Muscle of leg (tissue), 11 donors: ENCODE measurements around the gene DIP2B. TPM values are rescaled to one million over a fixed set of nuclear protein-coding genes. Genes with fewer than 3 reads are reported as not detected.
A peak's percentile ranks its signal among the peaks of the same experiment; 100 is the strongest.

Experiments used
- DNase-seq: peaks from one replicate; pipeline ENCODE4 v3.0.0; 2013
- H3K27ac ChIP-seq: one replicate; pipeline ENCODE4 v1.5.1; 2013; ENCODE audit warnings: mild to moderate bottlenecking, low read length, control low read depth
- H3K27me3 ChIP-seq: one replicate; pipeline ENCODE4 v1.6.1; 2013; ENCODE audit warnings: low read length; ENCODE audit not compliant: control insufficient read depth, insufficient read depth
- H3K36me3 ChIP-seq: one replicate; pipeline ENCODE4 v1.6.1; 2013; ENCODE audit warnings: low read length; ENCODE audit not compliant: control insufficient read depth, insufficient read depth
- H3K4me1 ChIP-seq: one replicate; pipeline ENCODE4 v1.6.1; 2013; ENCODE audit warnings: low read length; ENCODE audit not compliant: control insufficient read depth, insufficient read depth
- H3K4me3 ChIP-seq: one replicate; pipeline ENCODE4 v1.5.1; 2013; ENCODE audit warnings: low read length, control low read depth
- H3K9me3 ChIP-seq: replicated peaks from 2 replicates; pipeline ENCODE4 v1.6.1; 2013; ENCODE audit warnings: low read depth, low read length; ENCODE audit not compliant: control insufficient read depth
- WGBS: methylation state at CpG from one replicate; pipeline ENCODE4 v1.1.5; 2013; ENCODE audit warnings: missing lambda C conversion rate; ENCODE audit not compliant: insufficient coverage; 5-methylcytosine and 5-hydroxymethylcytosine counted together
- polyA plus RNA-seq, 8 donors: library from polyadenylated mRNA; unstranded; fragments of 120-200 nt; gene quantifications; one replicate each; pipeline versions ENCODE4 v1.2.1 to v1.2.3, GENCODE V29; 2013; ENCODE audit warnings: inconsistent platforms in 1 of 8, low replicate concordance in 1 of 8; ENCODE audit not compliant: insufficient read length in 8 of 8, insufficient read depth in 1 of 8
- total RNA-seq: library from RNA; stranded (reverse); fragments of 120-200 nt; gene quantifications from one replicate; pipeline ENCODE4 v1.2.4, GENCODE V29; 2013

DIP2B gene
- total and polyA plus RNA-seq, 9 donors = 13.2 to 27.2 (median 21.2) TPM

DNA sequence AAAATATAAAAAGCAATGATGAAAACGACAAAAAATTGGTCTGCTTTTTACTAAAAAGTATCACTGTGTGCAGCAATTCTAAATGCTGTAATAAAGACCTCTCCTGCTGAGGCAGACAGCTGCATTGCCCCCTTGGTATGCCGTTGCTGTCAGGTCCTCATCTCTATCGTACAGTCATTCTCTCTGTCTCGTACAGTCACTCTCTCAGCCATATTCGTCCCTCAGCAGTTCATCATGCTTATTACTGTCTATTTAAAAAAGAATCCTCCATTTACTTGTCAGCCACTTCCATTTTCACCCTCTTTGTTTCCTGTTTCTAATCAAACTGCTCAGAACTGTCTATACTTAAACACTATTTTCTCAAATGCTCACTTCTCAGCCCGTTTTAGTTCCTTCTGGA lies 123.6 kb downstream of the DIP2B start:
- H3K4me1 ChIP-seq = peaks cover 2% of the 10 kb centered on the region
- H3K4me3 ChIP-seq = no peak overlapping the region
- no peaks in the 10 kb centered on the region for H3K9me3 ChIP-seq
- no peak overlapping the region for H3K27ac ChIP-seq
- WGBS = 85% methylated on average over 4 of the region's 6 CpGs
- no peaks in the 10 kb centered on the region for H3K27me3 ChIP-seq
- H3K36me3 ChIP-seq = peaks cover 22% of the 10 kb centered on the region
- DNase-seq = no peak

DNA sequence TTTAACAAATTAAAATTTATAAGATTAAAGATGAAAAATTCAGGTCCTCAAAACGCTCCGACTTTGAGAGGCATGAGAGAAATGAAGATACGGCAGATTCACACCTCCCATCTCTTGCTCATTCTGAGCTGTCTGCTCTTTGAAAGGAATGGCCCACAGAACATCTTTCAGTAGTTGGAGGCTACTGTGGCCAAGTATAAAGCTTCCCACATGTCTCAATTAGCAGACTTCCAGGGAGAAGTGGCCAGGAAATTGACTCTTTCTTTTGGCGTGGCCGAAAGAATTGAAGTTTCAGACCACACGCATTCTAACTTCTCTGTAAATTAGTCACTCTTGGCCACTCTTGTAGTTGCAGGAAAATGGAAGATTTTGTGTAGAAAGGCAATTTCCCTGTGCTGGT lies 129.2 kb downstream of the DIP2B start:
- Histone ChIP-seq H3K27me3 (no peaks in the 10 kb centered on the region), H3K9me3 (no peaks in the 10 kb centered on the region), H3K27ac (no peak overlapping the region), H3K36me3 (peaks cover 5% of the 10 kb centered on the region), H3K4me3 (no peak overlapping the region), H3K4me1 (peaks cover 3% of the 10 kb centered on the region)
- WGBS = no CpG with 5 or more reads among the region's 6 CpGs
- no peak for DNase-seq

DNA sequence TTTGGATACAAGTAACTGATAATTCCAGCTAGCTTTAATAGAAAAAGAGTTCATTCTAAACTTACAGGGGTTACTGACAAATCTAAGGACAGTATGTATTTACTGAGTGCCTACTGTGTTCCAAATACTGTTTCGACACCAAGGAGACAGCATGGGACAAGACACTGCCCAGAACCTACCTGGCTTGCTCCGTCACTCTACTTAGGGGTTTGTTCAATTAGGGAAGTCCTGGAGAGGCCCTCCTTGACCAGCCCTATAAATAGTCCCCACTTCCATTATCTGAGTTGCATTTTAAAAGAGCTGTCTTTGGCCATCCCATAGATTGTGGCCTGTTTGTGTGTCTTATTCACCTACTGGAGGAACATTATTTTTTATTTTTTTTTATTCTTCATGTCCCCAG lies 129.6 kb downstream of the DIP2B start:
- no peak overlapping the region for H3K27ac ChIP-seq
- no peaks in the 10 kb centered on the region for H3K27me3 ChIP-seq
- WGBS = no CpG with 5 or more reads among the region's 2 CpGs
- no peaks in the 10 kb centered on the region for H3K9me3 ChIP-seq
- H3K4me3 ChIP-seq = no peak overlapping the region
- peaks cover 3% of the 10 kb centered on the region for H3K4me1 ChIP-seq
- DNase-seq = no peak
- H3K36me3 ChIP-seq = peaks cover 2% of the 10 kb centered on the region

GRCh38 chr12:50635364-50635763 lies 130.6 kb downstream of the DIP2B start:
- peaks cover 3% of the 10 kb centered on the region for H3K4me1 ChIP-seq
- no peak for DNase-seq
- no peaks in the 10 kb centered on the region for H3K27me3 ChIP-seq
- H3K9me3 ChIP-seq = no peaks in the 10 kb centered on the region
- H3K4me3 ChIP-seq = no peak overlapping the region
- 53% methylated on average over 3 of the region's 5 CpGs for whole genome bisulfite sequencing
- H3K27ac ChIP-seq = no peak overlapping the region
- peaks cover 2% of the 10 kb centered on the region for H3K36me3 ChIP-seq

DNA sequence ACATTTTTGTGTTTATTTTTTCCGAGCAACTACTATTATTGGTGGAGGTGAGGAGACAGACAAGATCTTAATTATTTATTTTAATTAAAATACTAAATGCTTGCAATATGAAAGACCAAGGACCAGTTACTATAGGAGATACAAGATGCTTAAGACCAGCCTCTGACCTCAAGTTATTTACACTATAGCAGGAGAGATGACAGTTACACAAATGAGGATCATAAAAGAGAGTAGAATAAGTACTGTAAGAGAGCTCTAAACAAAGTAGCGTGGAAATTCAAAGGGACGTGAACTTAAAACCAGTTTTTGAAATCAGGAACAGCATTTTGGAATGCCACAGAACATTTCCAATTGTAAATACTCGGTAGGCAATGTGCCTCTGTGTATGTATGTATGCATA lies 131.1 kb downstream of the DIP2B start:
- H3K36me3 ChIP-seq = peaks cover 2% of the 10 kb centered on the region
- no peak overlapping the region for H3K4me3 ChIP-seq
- 63% methylated on average over 2 of the region's 4 CpGs for WGBS
- H3K4me1 ChIP-seq = peaks cover 3% of the 10 kb centered on the region
- no peak for DNase-seq
- H3K9me3 ChIP-seq = no peaks in the 10 kb centered on the region
- H3K27me3 ChIP-seq = no peaks in the 10 kb centered on the region
- H3K27ac ChIP-seq = no peak overlapping the region

- peaks cover 3% of the 10 kb centered on the region for H3K4me1 ChIP-seq
- no peak overlapping the region for H3K4me3 ChIP-seq
- H3K9me3 ChIP-seq = no peaks in the 10 kb centered on the region
- H3K27me3 ChIP-seq = no peaks in the 10 kb centered on the region
- DNase-seq = no peak
- peaks cover 4% of the 10 kb centered on the region for H3K36me3 ChIP-seq
- no peak overlapping the region for H3K27ac ChIP-seq
- 51% methylated on average over 3 of the region's 3 CpGs for WGBS
These were observed 131.7 kb downstream of the DIP2B start for GRCh38 chr12:50636505-50636904.

- Histone ChIP-seq H3K27ac (no peak overlapping the region), H3K36me3 (peaks cover 8% of the 10 kb centered on the region), H3K27me3 (no peaks in the 10 kb centered on the region), H3K4me3 (no peak overlapping the region), H3K9me3 (no peaks in the 10 kb centered on the region), H3K4me1 (peaks cover 3% of the 10 kb centered on the region)
- DNase-seq = peak; percentile 67
- no CpG with 5 or more reads among the region's 4 CpGs for WGBS
These were observed 133.2 kb downstream of the DIP2B start for GRCh38 chr12:50637870-50638481.

- no peak for DNase-seq
- Histone ChIP-seq H3K27me3 (no peaks in the 10 kb centered on the region), H3K4me3 (no peak overlapping the region), H3K27ac (no peak overlapping the region), H3K9me3 (no peaks in the 10 kb centered on the region), H3K4me1 (peaks cover 3% of the 10 kb centered on the region), H3K36me3 (peaks cover 9% of the 10 kb centered on the region)
These were observed 133.7 kb downstream of the DIP2B start for GRCh38 chr12:50638482-50638880.

DNA sequence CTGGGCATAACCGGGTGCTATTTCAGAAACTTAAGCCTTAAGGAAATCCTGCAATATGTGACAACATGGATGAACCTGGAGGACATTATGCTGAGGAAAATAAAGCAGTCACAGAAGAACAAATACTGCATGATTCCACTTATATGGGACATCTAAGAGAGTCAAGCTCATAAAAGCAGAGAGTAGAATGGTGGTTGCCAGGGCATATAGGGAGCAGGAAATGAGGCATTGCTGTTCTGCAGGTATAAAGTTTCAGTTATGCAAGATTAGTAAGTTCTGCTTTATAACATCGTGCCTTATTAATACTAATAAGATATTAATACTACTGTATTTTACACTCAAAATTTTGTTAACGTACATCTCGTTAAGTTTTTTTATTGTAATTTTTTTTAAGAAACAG lies 134.9 kb downstream of the DIP2B start:
- H3K27me3 ChIP-seq = no peaks in the 10 kb centered on the region
- H3K9me3 ChIP-seq = no peaks in the 10 kb centered on the region
- WGBS = 100% methylated on average over 1 of the region's 4 CpGs
- no peak for DNase-seq
- no peak overlapping the region for H3K27ac ChIP-seq
- H3K4me3 ChIP-seq = no peak overlapping the region
- peaks cover 3% of the 10 kb centered on the region for H3K4me1 ChIP-seq
- peaks cover 11% of the 10 kb centered on the region for H3K36me3 ChIP-seq

- no peak for DNase-seq
- Histone ChIP-seq H3K36me3 (peaks cover 11% of the 10 kb centered on the region), H3K4me1 (peaks cover 3% of the 10 kb centered on the region), H3K4me3 (no peak overlapping the region), H3K27me3 (no peaks in the 10 kb centered on the region), H3K9me3 (no peaks in the 10 kb centered on the region), H3K27ac (no peak overlapping the region)
- WGBS = 58% methylated on average over 2 of the region's 7 CpGs
These were observed 135.6 kb downstream of the DIP2B start for GRCh38 chr12:50640321-50640939.

DNA sequence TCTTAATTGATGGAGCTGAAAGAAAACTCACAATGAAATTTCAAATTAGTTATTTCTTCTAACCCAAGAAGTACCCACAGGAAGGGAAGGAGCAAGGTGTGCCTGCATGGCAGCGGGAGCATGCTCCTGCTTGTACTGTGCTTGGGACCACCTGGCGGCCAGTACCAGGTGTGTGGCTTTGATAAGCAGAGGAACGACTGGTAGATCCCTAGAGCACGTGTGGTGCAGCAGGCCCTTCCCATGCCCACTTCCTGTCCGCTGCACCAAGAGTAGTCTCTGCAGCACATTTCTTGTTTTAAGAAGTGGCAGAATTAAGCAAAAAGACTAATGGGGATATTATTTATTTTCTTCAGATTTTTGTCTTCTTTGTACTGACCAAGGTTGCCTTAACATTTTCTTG lies 136.8 kb downstream of the DIP2B start:
- peaks cover 1% of the 10 kb centered on the region for H3K4me1 ChIP-seq
- H3K27ac ChIP-seq = no peak overlapping the region
- no peaks in the 10 kb centered on the region for H3K27me3 ChIP-seq
- no peak overlapping the region for H3K4me3 ChIP-seq
- no peaks in the 10 kb centered on the region for H3K9me3 ChIP-seq
- no peak for DNase-seq
- WGBS = 73% methylated on average over 4 of the region's 5 CpGs
- H3K36me3 ChIP-seq = peaks cover 11% of the 10 kb centered on the region
